Tongue (tissue), 2 donors: ENCODE data around the gene LIF. TPM values are rescaled to one million over a fixed set of nuclear protein-coding genes. Genes with fewer than 3 reads are reported as not detected.
A peak's percentile ranks its signal among the peaks of the same experiment; 100 is the strongest.

ENCODE experiments used
- DNase-seq: peaks from one replicate; pipeline ENCODE4 v3.0.0-alpha.2; 2015
- total RNA-seq: library from RNA; depleted of rRNA; stranded (reverse); fragments of >200 nt; gene quantifications from one replicate; pipeline ENCODE4 v1.2.3, GENCODE V29; 2014

Gene LIF
- total RNA-seq, 1 donor from 2014 or later: 0.51 TPM

DNA sequence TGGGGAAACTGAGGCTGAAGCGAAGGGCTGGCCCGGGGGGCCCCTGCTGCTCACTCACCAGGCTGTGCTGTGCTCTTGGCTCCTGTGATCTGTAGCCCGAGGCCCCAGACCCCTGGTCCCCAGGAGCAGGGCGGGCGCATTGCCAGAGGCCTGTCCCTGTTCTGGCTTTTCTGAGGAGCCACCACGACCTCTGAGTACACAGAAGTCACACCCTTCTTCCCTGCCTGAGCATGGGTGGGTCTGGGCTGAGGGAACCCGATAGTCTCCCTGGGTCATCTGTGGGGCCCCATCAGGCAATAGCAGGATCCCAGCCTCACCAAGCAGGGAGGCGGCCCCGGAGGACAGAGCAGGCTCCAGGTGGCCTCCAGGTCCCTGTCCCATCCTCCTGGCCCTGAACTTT, 37.6 kb upstream of the LIF start:
- no peak for DNase-seq

GRCh38 chr22:30283342-30283741, 36.8 kb upstream of the LIF start:
- no peak for DNase-seq

DNA sequence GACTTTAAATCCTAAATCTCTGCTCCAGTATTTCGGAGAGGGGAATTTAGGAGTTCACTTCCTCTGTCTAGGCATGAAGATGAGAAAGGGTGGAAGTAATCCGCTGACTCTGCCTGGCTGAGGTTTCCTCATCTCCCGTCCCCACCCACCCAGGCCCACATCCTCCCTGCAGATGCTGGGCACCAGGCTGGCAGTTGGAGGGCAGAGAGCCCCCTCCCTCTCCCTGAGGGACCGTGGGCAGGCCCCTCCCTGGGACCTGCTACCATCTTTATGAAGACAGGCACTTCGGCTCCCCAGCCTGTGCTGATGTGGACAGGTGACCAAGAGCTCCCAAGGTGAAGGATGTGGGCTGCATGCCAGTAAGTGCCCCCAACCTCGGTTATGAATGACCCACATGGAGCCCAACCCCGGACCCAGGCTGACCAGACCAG, 36.1 kb upstream of the LIF start:
- no peak for DNase-seq

GRCh38 chr22:30280505-30280904, 33.9 kb upstream of the LIF start:
- DNase-seq: no peak

- DNase-seq: no peak
These were observed 33.4 kb upstream of the LIF start for GRCh38 chr22:30279932-30280331.

GRCh38 chr22:30279046-30279788, 32.7 kb upstream of the LIF start:
- no peak for DNase-seq

- DNase-seq: no peak
These were observed 31.2 kb upstream of the LIF start for GRCh38 chr22:30277547-30278344.

DNA sequence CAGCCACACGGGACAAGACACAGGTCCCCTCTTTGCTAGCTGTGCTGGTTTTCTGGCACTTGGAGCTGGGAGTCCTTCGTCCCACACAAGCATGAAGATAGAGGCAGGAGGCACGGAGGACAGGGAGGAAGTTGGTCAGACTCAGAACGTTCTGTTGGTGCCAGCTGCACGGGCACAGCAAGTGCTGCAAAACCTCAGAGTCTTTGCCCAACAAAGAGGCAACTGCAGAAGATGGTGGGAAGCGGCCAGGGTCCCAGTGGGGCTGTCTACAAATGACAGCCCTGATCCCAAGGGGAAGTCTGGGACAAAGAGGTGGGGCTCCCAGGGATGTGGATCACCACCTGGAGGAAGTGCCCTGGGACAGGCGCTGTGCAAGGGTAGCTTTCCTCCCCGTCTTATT, 29.5 kb upstream of the LIF start:
- no peak for DNase-seq

GRCh38 chr22:30275625-30276024, 29.1 kb upstream of the LIF start:
- DNase-seq: no peak

DNA sequence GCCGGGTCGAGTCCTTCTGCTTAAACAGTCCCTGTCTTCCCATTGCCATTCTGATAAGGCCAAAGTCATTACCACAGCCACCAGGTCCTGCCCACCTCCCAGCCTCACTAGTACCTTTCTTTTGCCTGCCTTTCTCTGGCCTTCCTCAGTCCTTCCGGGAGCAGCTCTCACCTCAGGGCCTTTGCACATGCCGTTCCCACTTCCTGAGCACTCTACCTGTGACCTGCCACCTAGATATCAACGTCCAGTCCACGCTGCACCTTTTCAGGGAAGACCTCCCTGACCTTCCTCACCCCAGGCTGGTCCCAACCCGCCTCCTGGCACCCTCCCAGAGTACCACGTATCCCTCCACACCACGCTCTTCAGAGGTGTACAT, 27.9 kb upstream of the LIF start:
- no peak for DNase-seq

DNA sequence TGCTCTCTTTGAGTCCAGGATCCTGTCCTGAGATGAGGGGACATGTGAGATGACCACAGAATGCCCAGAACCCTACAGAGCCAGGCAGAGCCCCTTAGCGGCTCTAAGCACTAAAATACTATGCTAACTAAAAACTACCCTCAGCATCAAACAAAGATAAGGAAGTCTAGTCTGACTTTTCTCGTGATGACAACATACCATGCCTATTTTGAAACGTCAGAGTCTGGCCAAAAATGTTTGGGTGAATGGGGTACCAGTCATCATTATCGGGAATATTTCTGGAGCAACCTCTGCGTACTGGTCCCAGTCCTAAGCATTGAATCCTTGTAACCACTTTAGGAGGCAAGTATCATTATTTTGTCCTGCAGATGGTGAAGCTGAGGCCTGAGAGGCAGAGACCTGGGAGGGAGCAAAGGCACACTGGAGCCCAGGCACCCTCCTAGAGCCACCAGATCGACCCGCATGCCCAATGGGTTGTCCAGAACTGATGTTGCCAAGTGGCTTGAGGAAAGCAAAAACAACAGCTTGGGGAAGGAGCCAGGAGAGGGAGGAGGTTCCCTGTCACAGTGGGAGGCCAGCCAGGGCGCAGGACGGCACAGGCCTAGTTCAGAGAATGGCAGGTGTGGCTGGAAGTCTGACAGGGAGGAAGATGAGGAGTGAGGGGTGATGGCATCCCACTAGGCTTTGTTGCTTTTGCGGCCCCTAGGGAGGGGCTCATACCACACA, 27.3 kb upstream of the LIF start:
- DNase-seq: no peak

DNA sequence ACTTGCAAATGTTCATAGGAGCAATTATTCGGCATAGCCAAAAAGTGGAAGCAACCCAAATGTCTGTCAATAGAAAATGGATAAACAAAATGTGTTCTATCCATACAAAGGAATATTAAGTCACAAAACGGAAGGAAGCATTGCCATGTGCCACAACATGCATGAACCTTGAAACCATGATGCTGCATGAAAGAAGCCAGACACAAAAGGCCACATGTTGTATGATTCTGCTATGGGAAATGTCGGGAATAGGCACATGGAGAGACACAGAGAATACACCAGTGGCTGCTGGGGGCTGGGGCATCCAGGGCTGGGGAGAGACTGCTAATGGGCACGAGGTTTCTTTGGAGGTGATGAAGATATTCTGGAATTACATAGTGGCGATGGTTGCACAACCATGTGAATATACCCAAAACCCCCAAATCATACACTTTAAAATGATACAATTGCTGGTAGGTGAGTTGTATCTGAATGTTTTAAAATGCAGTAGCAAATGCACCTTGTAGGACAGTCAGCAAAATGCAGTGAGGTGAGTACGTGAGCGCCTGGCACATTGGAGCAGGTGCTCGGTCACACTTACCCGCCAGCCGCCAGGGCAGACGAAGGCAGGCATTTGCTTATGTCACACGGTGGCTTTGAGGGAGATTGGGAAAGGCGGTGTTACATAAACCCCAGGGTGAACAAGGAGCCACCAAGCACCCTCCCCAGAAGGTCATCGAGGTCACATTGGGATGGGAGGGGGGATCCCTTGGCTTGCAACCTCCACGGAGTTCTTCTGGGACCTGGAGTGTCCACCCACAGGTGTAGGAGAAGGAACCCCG, 26.4 kb upstream of the LIF start:
- DNase-seq: no peak

GRCh38 chr22:30270832-30271231, 24.3 kb upstream of the LIF start:
- DNase-seq: peak; percentile 35

DNA sequence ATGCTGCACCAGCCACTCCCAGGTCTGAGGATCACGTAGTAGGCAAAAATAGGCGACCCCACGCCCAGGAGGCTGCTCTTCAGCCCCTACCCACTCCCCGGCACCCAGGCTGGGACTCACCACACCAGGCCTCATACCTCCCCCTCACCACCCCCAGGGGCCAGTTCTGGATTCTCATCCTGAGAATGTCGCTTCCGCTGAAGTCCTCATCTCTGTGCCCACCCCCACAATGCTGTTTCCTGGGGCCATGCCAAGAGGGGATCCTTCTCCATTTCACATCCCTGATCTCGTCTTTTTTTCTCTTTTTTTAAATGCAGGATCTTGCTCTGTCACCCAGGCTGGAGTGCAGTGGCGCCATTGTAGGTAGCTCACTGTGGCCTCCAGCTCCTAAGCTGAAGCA, 21.8 kb upstream of the LIF start:
- no peak for DNase-seq

DNA sequence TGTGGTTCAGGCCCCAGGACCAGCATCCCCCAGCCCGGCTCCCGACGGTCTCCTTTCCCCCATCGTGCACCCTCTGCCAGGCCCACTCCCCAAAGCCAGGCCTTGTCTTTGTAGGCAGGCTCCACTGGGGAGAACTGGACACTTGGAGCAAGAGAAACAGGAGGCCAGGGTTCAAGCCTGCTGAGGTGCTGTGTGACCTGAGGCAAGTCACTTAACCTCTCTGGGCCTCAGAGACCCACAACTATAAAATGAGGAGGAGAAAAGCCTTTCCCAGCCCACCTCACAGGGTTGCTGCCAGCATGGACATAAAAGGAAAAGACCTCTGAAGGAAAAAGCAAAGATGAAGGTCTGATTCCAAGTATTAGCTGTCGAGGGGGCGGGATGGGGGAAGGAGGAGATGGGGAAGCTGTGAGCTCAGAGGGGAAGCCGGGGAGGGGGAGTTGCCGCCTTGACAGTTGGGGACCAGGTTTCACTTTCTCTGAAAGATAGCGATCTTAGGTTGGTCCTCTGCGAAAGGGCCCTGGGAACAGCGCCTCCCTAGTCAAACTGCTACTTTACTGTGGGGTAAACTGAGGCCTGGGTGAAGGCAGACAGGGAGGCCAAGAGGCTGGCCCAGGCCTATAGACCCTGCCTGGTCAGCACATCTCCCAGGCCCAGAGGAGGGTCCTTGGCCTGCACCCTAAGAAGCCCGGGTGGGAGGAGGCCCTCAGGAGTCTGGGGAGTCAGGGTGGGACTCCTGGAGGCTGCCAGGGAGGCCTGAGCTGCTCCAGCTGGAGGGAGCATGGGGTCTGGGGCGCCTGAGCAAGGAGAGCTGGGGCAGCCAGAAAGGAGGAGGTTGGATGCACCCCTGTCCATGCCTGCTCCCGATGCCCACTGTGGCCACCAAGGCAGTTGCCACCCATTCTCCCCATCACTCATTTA, 21.1 kb upstream of the LIF start:
- no peak for DNase-seq

GRCh38 chr22:30266445-30267381, 20.2 kb upstream of the LIF start, which contains the start of gene OSM:
Gene OSM (minus strand): TSS chr22:30266851. CDS start chr22:30266799, 52 bp downstream.
- DNase-seq: no peak

GRCh38 chr22:30265823-30266444, 19.4 kb upstream of the LIF start:
- DNase-seq: no peak

- no peak for DNase-seq
These were observed 18.7 kb upstream of the LIF start for GRCh38 chr22:30265131-30265720.

DNA sequence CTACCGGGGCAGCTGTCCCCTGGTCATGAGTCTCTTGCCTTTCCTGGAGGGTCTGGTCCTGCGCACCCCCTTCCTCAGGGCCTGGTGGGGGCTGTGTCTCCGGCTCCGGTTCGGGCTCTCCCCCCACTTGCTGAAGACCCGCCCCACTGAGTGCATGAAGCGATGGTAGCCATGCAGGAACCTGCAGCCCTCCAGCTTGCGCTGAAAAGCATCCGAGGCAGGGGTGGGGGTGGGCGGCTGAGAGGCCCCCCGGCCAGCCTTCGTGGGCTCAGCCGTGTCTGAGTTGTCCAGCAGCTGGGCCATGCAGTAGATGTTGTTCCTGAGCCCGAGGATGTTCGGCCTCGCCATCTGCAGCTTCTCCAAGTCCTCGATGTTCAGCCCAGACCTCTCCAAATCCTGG, 17.3 kb upstream of the LIF start:
- no peak for DNase-seq
